K562 (cell line): ENCODE results near the gene ADPRH. TPM values are rescaled to one million over a fixed set of nuclear protein-coding genes. Genes with fewer than 3 reads are reported as not detected.

ENCODE experiments used
- ATAC-seq: fragments of 200-7000 bp; cut with Tn5 transposase; 3 replicates; pipeline ENCODE4 v1.9.1; 2020; ENCODE audit warnings: moderate library complexity
- BruUV-seq: library from RNA; stranded (reverse); fragments of 400-500 nt; replicated peaks from 2 replicates; lab custom pipeline; 2021; lab: Mats Ljungman, UMichigan
- CTCF ChIA-PET: fragments of 300-600 bp; formaldehyde crosslinking; extraction: SDS; loops from one replicate; lab custom pipeline; 2021; ENCODE audit warnings: low intra/inter-chr PET ratio; lab: Yijun Ruan, JAX
- POLR2A ChIA-PET: fragments of 300-600, 350-650 bp; sonication (Branson Sonifier 250); formaldehyde crosslinking; extraction: SDS; loops from one replicate; lab custom pipeline; 2021; ENCODE audit warnings: antibody characterized with exemption, inconsistent platforms; lab: Yijun Ruan, JAX
- DNase-seq, 4 experiments: peaks; one replicate each; pipeline versions ENCODE4 v3.0.0 to v3.0.0-alpha.2; 2011 to 2018; ENCODE audit warnings: low spot score in 3 of 4, mixed read lengths in 3 of 4; ENCODE audit errors: extremely low read depth in 1 of 4
- FAIRE-seq: peaks from 2 replicates; lab custom pipeline; 2011; peaks lifted over from hg19 to GRCh38; lab: Jason Lieb, UNC
- H2AFZ ChIP-seq: 2 replicates; pipeline ENCODE4 v1.6.0; 2011; ENCODE audit warnings: low read depth, low read length, control low read depth, inconsistent platforms
- H3K27ac ChIP-seq: fragments of 200-600 bp; 3 replicates; pipeline ENCODE4 v1.8.0; 2011; ENCODE audit warnings: low read depth, mild to moderate bottlenecking, control low read depth, inconsistent platforms, low read length, moderate library complexity, mixed read lengths; ENCODE audit errors: extremely low read depth
- H3K27me3 ChIP-seq, 2 experiments: fragments of 300-600 bp in 1 of 2; 2 replicates in 1 of 2; 3 replicates in 1 of 2; pipeline versions ENCODE4 v1.6.0 to v1.8.0; 2011; ENCODE audit warnings: inconsistent platforms in 2 of 2, low read length in 2 of 2, mild to moderate bottlenecking in 1 of 2, mixed read lengths in 1 of 2, moderate library complexity in 1 of 2; ENCODE audit not compliant: control insufficient read depth in 2 of 2, insufficient read depth in 2 of 2
- H3K36me3 ChIP-seq: fragments of 300-600 bp; 3 replicates; pipeline ENCODE4 v1.8.0; 2011; ENCODE audit warnings: mild to moderate bottlenecking, low read length, inconsistent platforms; ENCODE audit not compliant: control insufficient read depth, insufficient read depth
- H3K4me1 ChIP-seq, 2 experiments: fragments of 200-600 bp in 1 of 2; replicated peaks in 1 of 2; 2 replicates in 1 of 2; 3 replicates in 1 of 2; pipeline versions ENCODE4 v1.5.1 to v1.8.0; 2011; ENCODE audit warnings: inconsistent platforms in 2 of 2, low read length in 2 of 2, mild to moderate bottlenecking in 1 of 2, mixed read lengths in 1 of 2, moderate library complexity in 1 of 2; ENCODE audit not compliant: control insufficient read depth in 2 of 2, insufficient read depth in 2 of 2
- H3K4me2 ChIP-seq: 2 replicates; pipeline ENCODE4 v1.6.1; 2011; ENCODE audit warnings: low read length, control low read depth, inconsistent platforms, mixed read lengths; ENCODE audit not compliant: insufficient read depth
- H3K4me3 ChIP-seq: fragments of 200-600 bp; sonication (generic), shearing (Covaris generic); 2 replicates; pipeline ENCODE4 v1.5.1; 2016; ENCODE audit warnings: control low read depth, inconsistent platforms
- H3K79me2 ChIP-seq: fragments of 200-600 bp; 3 replicates; pipeline ENCODE4 v1.8.0; 2011; ENCODE audit warnings: low read length, inconsistent platforms; ENCODE audit not compliant: control insufficient read depth, insufficient read depth
- H3K9ac ChIP-seq, 2 experiments: 2 replicates each; pipeline versions ENCODE4 v1.6.0 to v1.6.1; 2011; ENCODE audit warnings: low read depth in 2 of 2, low read length in 2 of 2, control low read depth in 1 of 2, inconsistent platforms in 1 of 2, mild to moderate bottlenecking in 1 of 2, mixed read lengths in 1 of 2; ENCODE audit not compliant: insufficient read depth in 1 of 2
- H3K9me1 ChIP-seq: one replicate; pipeline ENCODE4 v1.6.0; 2011; ENCODE audit warnings: inconsistent platforms, mild to moderate bottlenecking, low read length, moderate library complexity; ENCODE audit not compliant: control insufficient read depth, insufficient read depth
- H3K9me3 ChIP-seq: replicated peaks from 2 replicates; pipeline ENCODE4 v1.5.1; 2011; ENCODE audit warnings: low read depth, low read length, inconsistent platforms; ENCODE audit not compliant: control insufficient read depth, insufficient read depth
- H4K20me1 ChIP-seq: replicated peaks from 2 replicates; pipeline ENCODE4 v1.6.1; 2011; ENCODE audit warnings: low read length, inconsistent platforms, mixed read lengths; ENCODE audit not compliant: control insufficient read depth, insufficient read depth
- BACH1 ChIP-seq: fragments of 200-800 bp; sonication (Bioruptor generic); IDR thresholded peaks from 2 replicates; pipeline ENCODE4 v1.6.1; 2016; ENCODE audit warnings: missing genetic modification characterization, missing compliant biosample characterization
- ID3 ChIP-seq, 2 experiments: fragments of 250-450 bp in 1 of 2; fragments of 450-650 bp in 1 of 2; sonication (Bioruptor Pico) in 1 of 2; IDR thresholded peaks; 2 replicates each; pipeline versions ENCODE4 v1.6.1 to v1.8.0; 2016 to 2021; ENCODE audit warnings: mild to moderate bottlenecking in 2 of 2, moderate library complexity in 2 of 2, missing compliant biosample characterization in 1 of 2, missing genetic modification characterization in 1 of 2
- MAZ ChIP-seq, 2 experiments: fragments of 450-650 bp in 1 of 2; sonication (generic) in 1 of 2; formaldehyde crosslinking; IDR thresholded peaks in 1 of 2; conservative IDR thresholded peaks in 1 of 2; 2 replicates each; pipeline versions ENCODE4 v1.4.0 to v1.5.0; 2020; ENCODE audit warnings: mild to moderate bottlenecking in 1 of 2, missing genetic modification reagents in 1 of 2
- MBD2 ChIP-seq: sonication (generic); IDR thresholded peaks from 2 replicates; pipeline ENCODE4 v1.6.1; 2016; ENCODE audit warnings: low read depth, borderline replicate concordance
- NCOA1 ChIP-seq: fragments of 450-650 bp; IDR thresholded peaks from 2 replicates; pipeline ENCODE4 v1.6.1; 2016; ENCODE audit warnings: low read depth
- PML ChIP-seq: IDR thresholded peaks from 2 replicates; pipeline ENCODE4 v1.6.1; 2012; ENCODE audit warnings: low read length, inconsistent platforms
- RBM17 ChIP-seq: fragments of 200-400 bp; formaldehyde crosslinking; IDR thresholded peaks from 2 replicates; pipeline ENCODE4 v1.6.1; 2017; ENCODE audit warnings: low read depth, mild to moderate bottlenecking, low read length, borderline replicate concordance
- RNF2 ChIP-seq: sonication (generic); IDR thresholded peaks from 2 replicates; pipeline ENCODE4 v1.6.1; 2016
- SMARCA5 ChIP-seq: fragments of 450-650 bp; IDR thresholded peaks from 2 replicates; pipeline ENCODE4 v1.6.1; 2016
- ZNF174 ChIP-seq: fragments of 250-450 bp; sonication (Bioruptor Pico); IDR thresholded peaks from 2 replicates; pipeline ENCODE4 v1.4.0; 2020; ENCODE audit warnings: mild to moderate bottlenecking
- ZNF445 ChIP-seq: fragments of 250-450 bp; sonication (Bioruptor Pico); IDR thresholded peaks from 2 replicates; pipeline ENCODE4 v1.4.0; 2020; ENCODE audit warnings: low read depth, mild to moderate bottlenecking, moderate library complexity
- ZNF644 ChIP-seq: fragments of 200-800 bp; sonication (Bioruptor generic); IDR thresholded peaks from 2 replicates; pipeline ENCODE4 v1.6.1; 2016; ENCODE audit warnings: low read depth, missing genetic modification characterization, missing compliant biosample characterization
- ZNF668 ChIP-seq: fragments of 250-450 bp; sonication (Bioruptor Pico); IDR thresholded peaks from 2 replicates; pipeline ENCODE4 v1.8.0; 2022; ENCODE audit warnings: mild to moderate bottlenecking, inconsistent platforms
- WGBS: fragments of 100-300 bp; shearing (Covaris generic); methylation state at CpG from one replicate; pipeline ENCODE4 v1.1.6; 2016; ENCODE audit warnings: low coverage, mixed read lengths; ENCODE audit not compliant: insufficient coverage; ENCODE audit errors: missing lambda C conversion rate; 5-methylcytosine and 5-hydroxymethylcytosine counted together
- in situ Hi-C: fragments of 300-500 bp; cut with MboI; formaldehyde crosslinking; loops from 4 replicates; pipeline ENCODE4 v1.15.0; 2018; ENCODE audit warnings: inconsistent platforms, mixed read lengths
- intact Hi-C: fragments of 100-400 bp; cut with micrococcal nuclease; formaldehyde crosslinking; loops from 2 replicates; pipeline ENCODE4 v1.14.2; 2022
- polyA plus RNA-seq, 8 experiments: library from polyadenylated mRNA; depleted of rRNA in 4 of 8; stranded (reverse) in 5 of 8; unstranded in 3 of 8; fragments of >200 nt; fragmentation: Nextera tagmentation in 2 of 8; fragmentation: Illumina TruSeq in 1 of 8; extraction: Ambion mirVana in 2 of 8; extraction: Trizol in 1 of 8; gene quantifications; 2 replicates each; pipeline versions ENCODE4 v1.2.1 to v1.2.3, GENCODE V29; 2011 to 2014; ENCODE audit warnings: inconsistent platforms in 1 of 8, missing spikeins in 1 of 8
- total RNA-seq, 7 experiments: library from RNA; depleted of rRNA in 6 of 7; stranded (reverse); fragments of >200 nt in 6 of 7; fragmentation: Illumina TruSeq in 2 of 7; extraction: Trizol in 2 of 7; gene quantifications; 2 replicates each; pipeline versions ENCODE4 v1.2.1 to v1.2.3, GENCODE V29; 2011 to 2021; ENCODE audit warnings: low replicate concordance in 1 of 7
- TF ChIP-seq, protein P1 (sequence below): sonication (generic); IDR thresholded peaks from 2 replicates; pipeline ENCODE4 v1.6.1; 2016
- TF ChIP-seq, protein P2 (sequence below): fragments of 450-650 bp; conservative IDR thresholded peaks from 2 replicates; pipeline ENCODE4 v1.6.1; 2016; ENCODE audit warnings: missing genetic modification characterization, low read depth, mild to moderate bottlenecking, missing compliant biosample characterization, moderate library complexity
- TF ChIP-seq, protein P3 (sequence below): sonication (generic); formaldehyde crosslinking; IDR thresholded peaks from 2 replicates; pipeline ENCODE4 v1.4.0; 2020; ENCODE audit warnings: mild to moderate bottlenecking, missing genetic modification reagents

ADPRH gene
- total and polyA plus RNA-seq, 9 of the 15 experiments (the other 6 are each of a cell fraction or from before 2014, with no cell fraction given), result 0.01 to 1.4 (median 0.65) TPM

- ATAC-seq (no peak), DNase-seq (no peak), FAIRE-seq (no peak)
- Histone ChIP-seq H3K9me3 (no peaks in the 10 kb centered on the region), H4K20me1 (no peaks in the 10 kb centered on the region), H3K4me2 (no peak overlapping the region), H3K4me1 (peaks cover 8 to 35% of the 10 kb centered on the region in 2 experiments), H3K9me1 (peaks cover 3% of the 10 kb centered on the region), H3K4me3 (no peak overlapping the region), H2AFZ (peak overlapping the region; percentile 79), H3K79me2 (no peaks in the 10 kb centered on the region), H3K27me3 (no peaks in the 10 kb centered on the region), H3K36me3 (no peaks in the 10 kb centered on the region), H3K9ac (no peak overlapping the region), H3K27ac (peak overlapping the region; percentile 32; the same call in 2 of the 3 replicates)
- POLR2A ChIA-PET, result interaction anchor here (1.6 kb wide), 1 partner anchor 21 kb away, joined by 3 read pairs; no protein-coding TSS in a partner anchor
- no TSS peak for BruUV-seq
- CTCF ChIA-PET, result no interaction called here
- WGBS, result 65% methylated on average over 4 of the region's 4 CpGs
- intact Hi-C loops (loop anchor here (5.0 kb wide), 1 partner anchor 40 kb away; the partner anchor contains the start of gene COX17), in situ Hi-C loops (no loop called here)
- TF ChIP-seq MAZ (CRISPR knock-in tag; conservative IDR thresholded peaks at IDR 0.05 in 1 of 2, IDR thresholded peaks at IDR 0.05 in 1 of 2) (no peak), RNF2 (no peak), ZNF174 (CRISPR knock-in tag) (no peak), BACH1 (tag) (no peak), ID3 (CRISPR knock-in tag; IDR thresholded peaks at IDR 0.05) (no peak), ID3 (tag; IDR thresholded peaks at IDR 0.05) (no peak), ZNF644 (peak; percentile 5; the same call in 1 of the 2 replicates), NCOA1 (no peak), PML (no peak), SMARCA5 (no peak), ZNF668 (CRISPR knock-in tag) (no peak), RBM17 (no peak), ZNF445 (CRISPR knock-in tag) (no peak), MBD2 (no peak)
- TF ChIP-seq, protein P1, sequence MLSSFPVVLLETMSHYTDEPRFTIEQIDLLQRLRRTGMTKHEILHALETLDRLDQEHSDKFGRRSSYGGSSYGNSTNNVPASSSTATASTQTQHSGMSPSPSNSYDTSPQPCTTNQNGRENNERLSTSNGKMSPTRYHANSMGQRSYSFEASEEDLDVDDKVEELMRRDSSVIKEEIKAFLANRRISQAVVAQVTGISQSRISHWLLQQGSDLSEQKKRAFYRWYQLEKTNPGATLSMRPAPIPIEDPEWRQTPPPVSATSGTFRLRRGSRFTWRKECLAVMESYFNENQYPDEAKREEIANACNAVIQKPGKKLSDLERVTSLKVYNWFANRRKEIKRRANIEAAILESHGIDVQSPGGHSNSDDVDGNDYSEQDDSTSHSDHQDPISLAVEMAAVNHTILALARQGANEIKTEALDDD, result no peak
- TF ChIP-seq, protein P2, sequence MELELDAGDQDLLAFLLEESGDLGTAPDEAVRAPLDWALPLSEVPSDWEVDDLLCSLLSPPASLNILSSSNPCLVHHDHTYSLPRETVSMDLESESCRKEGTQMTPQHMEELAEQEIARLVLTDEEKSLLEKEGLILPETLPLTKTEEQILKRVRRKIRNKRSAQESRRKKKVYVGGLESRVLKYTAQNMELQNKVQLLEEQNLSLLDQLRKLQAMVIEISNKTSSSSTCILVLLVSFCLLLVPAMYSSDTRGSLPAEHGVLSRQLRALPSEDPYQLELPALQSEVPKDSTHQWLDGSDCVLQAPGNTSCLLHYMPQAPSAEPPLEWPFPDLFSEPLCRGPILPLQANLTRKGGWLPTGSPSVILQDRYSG (tag), result peak; percentile 62; the same call in 1 of the 2 replicates
- TF ChIP-seq, protein P3, sequence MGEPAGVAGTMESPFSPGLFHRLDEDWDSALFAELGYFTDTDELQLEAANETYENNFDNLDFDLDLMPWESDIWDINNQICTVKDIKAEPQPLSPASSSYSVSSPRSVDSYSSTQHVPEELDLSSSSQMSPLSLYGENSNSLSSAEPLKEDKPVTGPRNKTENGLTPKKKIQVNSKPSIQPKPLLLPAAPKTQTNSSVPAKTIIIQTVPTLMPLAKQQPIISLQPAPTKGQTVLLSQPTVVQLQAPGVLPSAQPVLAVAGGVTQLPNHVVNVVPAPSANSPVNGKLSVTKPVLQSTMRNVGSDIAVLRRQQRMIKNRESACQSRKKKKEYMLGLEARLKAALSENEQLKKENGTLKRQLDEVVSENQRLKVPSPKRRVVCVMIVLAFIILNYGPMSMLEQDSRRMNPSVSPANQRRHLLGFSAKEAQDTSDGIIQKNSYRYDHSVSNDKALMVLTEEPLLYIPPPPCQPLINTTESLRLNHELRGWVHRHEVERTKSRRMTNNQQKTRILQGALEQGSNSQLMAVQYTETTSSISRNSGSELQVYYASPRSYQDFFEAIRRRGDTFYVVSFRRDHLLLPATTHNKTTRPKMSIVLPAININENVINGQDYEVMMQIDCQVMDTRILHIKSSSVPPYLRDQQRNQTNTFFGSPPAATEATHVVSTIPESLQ, result no peak
Observed at GRCh38 chr3:119636891-119637611, 57.8 kb downstream of the ADPRH start.
